ENCODE results near the gene C10orf120. TPM values are rescaled to one million over a fixed set of nuclear protein-coding genes. Genes with fewer than 3 reads are reported as not detected.

Gene C10orf120
- total and polyA plus RNA-seq, 2 donors (not counting 3 experiments of a cell fraction or from before 2014, with no cell fraction given) = not detected

GRCh38 chr10:122710576-122710975, 10.9 kb upstream of the C10orf120 start:
- Histone ChIP-seq H3K27me3 (ENCODE audit: control insufficient read depth in 2 of 2, insufficient read depth in 2 of 2, low read length in 2 of 2) (peaks cover 2 to 14% of the 10 kb centered on the region in 2 experiments), H3K9me3 (replicated peaks; ENCODE audit: control insufficient read depth, insufficient read depth, low read length) (no peaks in the 10 kb centered on the region), H3K36me3 (ENCODE audit: control insufficient read depth in 2 of 2, extremely low read depth in 1 of 2, insufficient read depth in 2 of 2, low read length in 2 of 2) (no peaks in the 10 kb centered on the region), H3K4me1 (ENCODE audit: control insufficient read depth, extremely low read depth, insufficient read depth, low read length) (no peaks in the 10 kb centered on the region), H3K4me2 (ENCODE audit: insufficient read depth, low read length) (no peak overlapping the region), H3K9me1 (replicated peaks; ENCODE audit: control insufficient read depth, extremely low read depth, insufficient read depth, low read length) (no peaks in the 10 kb centered on the region), H2AFZ (ENCODE audit: low read depth, low read length) (no peak overlapping the region), H3K4me3 (replicated peaks in 1 of 3; ENCODE audit: insufficient read depth in 1 of 3, low read depth in 1 of 3, low read length in 3 of 3) (no peak overlapping the region), H3K79me2 (ENCODE audit: control insufficient read depth, insufficient read depth, low read length) (no peaks in the 10 kb centered on the region), H3K27ac (ENCODE audit: insufficient read depth, low read depth, low read length) (no peak overlapping the region), H4K20me1 (replicated peaks; ENCODE audit: control insufficient read depth, extremely low read depth, insufficient read depth, low read length) (no peaks in the 10 kb centered on the region), H3K9ac (replicated peaks; ENCODE audit: extremely low read depth, insufficient read depth, low read length) (no peak overlapping the region)
- intact Hi-C loops (cut with micrococcal nuclease) = no loop called here
- TF ChIP-seq GATA2 (IDR thresholded peaks at IDR 0.05; ENCODE audit: insufficient read depth, insufficient read length, low read depth, low read length) (no peak), JUN (IDR thresholded peaks at IDR 0.05; ENCODE audit: borderline replicate concordance, insufficient read depth, insufficient read length, low read depth) (no peak), EZH2 (IDR thresholded peaks at IDR 0.05; ENCODE audit: borderline replicate concordance, low read depth, low read length, severe bottlenecking) (no peak), POLR2AphosphoS5 (IDR thresholded peaks at IDR 0.05; ENCODE audit: insufficient read depth, low read depth, low read length) (no peak), CTCF (IDR thresholded peaks at IDR 0.05; ENCODE audit: extremely low read depth in 1 of 2, insufficient read depth in 1 of 2, low read depth in 1 of 2, low read length in 2 of 2) (no peak), POLR2A (IDR thresholded peaks at IDR 0.05; ENCODE audit: low read depth, low read length) (no peak), MYC (IDR thresholded peaks at IDR 0.05; ENCODE audit: low read depth, low read length) (no peak)
- BruUV-seq (replicated peaks) = no TSS peak
- dilution Hi-C loops (cut with MboI; ENCODE audit: extremely low pct_ligation_motif_present, low sequenced_read_pairs) = no loop called here
- ChIA-PET CTCF (no interaction called here), POLR2A (no interaction called here)
- no peak for FAIRE-seq
- DNase-seq (ENCODE audit: low read depth, low spot score) = no peak
